H9 (cell line): ENCODE data around the gene DPF3. TPM values are rescaled to one million over a fixed set of nuclear protein-coding genes. Genes with fewer than 3 reads are reported as not detected.

ENCODE experiments used
- DNase-seq: peaks from one replicate; pipeline ENCODE4 v3.0.0-alpha.2; 2017
- H2AFZ ChIP-seq: one replicate; pipeline ENCODE4 v1.6.1; 2013; ENCODE audit warnings: mild to moderate bottlenecking, low read length, control low read depth, moderate library complexity
- H2AK5ac ChIP-seq: 2 replicates; pipeline ENCODE4 v1.6.1; 2013; ENCODE audit warnings: low read length, control low read depth, mixed read lengths; ENCODE audit not compliant: insufficient read length
- H2BK120ac ChIP-seq: one replicate; pipeline ENCODE4 v1.6.1; 2013; ENCODE audit warnings: low read depth, mild to moderate bottlenecking, low read length, control low read depth, inconsistent platforms; ENCODE audit not compliant: poor library complexity, severe bottlenecking
- H2BK12ac ChIP-seq: 2 replicates; pipeline ENCODE4 v1.6.1; 2013; ENCODE audit warnings: low read length, control low read depth, mixed read lengths, low read depth; ENCODE audit not compliant: insufficient read length
- H2BK15ac ChIP-seq: 2 replicates; pipeline ENCODE4 v1.6.1; 2013; ENCODE audit warnings: low read depth, low read length, control low read depth
- H2BK20ac ChIP-seq: one replicate; pipeline ENCODE4 v1.6.1; 2013; ENCODE audit warnings: low read depth, mild to moderate bottlenecking, low read length, control low read depth, inconsistent platforms; ENCODE audit not compliant: poor library complexity, severe bottlenecking
- H2BK5ac ChIP-seq: 2 replicates; pipeline ENCODE4 v1.6.1; 2013; ENCODE audit warnings: low read length, control low read depth, mixed read lengths; ENCODE audit not compliant: insufficient read length
- H3K14ac ChIP-seq: 2 replicates; pipeline ENCODE4 v1.6.1; 2013; ENCODE audit warnings: low read length, control low read depth; ENCODE audit not compliant: insufficient read depth
- H3K18ac ChIP-seq: 2 replicates; pipeline ENCODE4 v1.6.1; 2013; ENCODE audit warnings: low read depth, mild to moderate bottlenecking, mixed read lengths, low read length, control low read depth; ENCODE audit not compliant: insufficient read length
- H3K23ac ChIP-seq: 2 replicates; pipeline ENCODE4 v1.6.1; 2013; ENCODE audit warnings: low read length, control low read depth, mixed read lengths, low read depth; ENCODE audit not compliant: insufficient read length
- H3K23me2 ChIP-seq: 2 replicates; pipeline ENCODE4 v1.6.1; 2013; ENCODE audit warnings: low read depth, mild to moderate bottlenecking, mixed read lengths, low read length, control low read depth; ENCODE audit not compliant: insufficient read length, poor library complexity, severe bottlenecking
- H3K27ac ChIP-seq: 2 replicates; pipeline ENCODE4 v1.5.1; 2013; ENCODE audit warnings: low read length, control low read depth, mixed read lengths, low read depth; ENCODE audit not compliant: insufficient read length
- H3K27me3 ChIP-seq: 2 replicates; pipeline ENCODE4 v1.6.1; 2013; ENCODE audit warnings: low read length, control low read depth, inconsistent platforms; ENCODE audit not compliant: insufficient read depth
- H3K4ac ChIP-seq: 2 replicates; pipeline ENCODE4 v1.6.1; 2013; ENCODE audit warnings: low read depth, mild to moderate bottlenecking, control low read depth, inconsistent platforms, low read length, moderate library complexity
- H3K4me1 ChIP-seq: 2 replicates; pipeline ENCODE4 v1.6.1; 2013; ENCODE audit warnings: low read length, control low read depth, inconsistent platforms; ENCODE audit not compliant: insufficient read depth
- H3K4me2 ChIP-seq: 2 replicates; pipeline ENCODE4 v1.6.1; 2013; ENCODE audit warnings: low read length, control low read depth, mixed read lengths; ENCODE audit not compliant: insufficient read length, insufficient read depth
- H3K56ac ChIP-seq: 2 replicates; pipeline ENCODE4 v1.6.1; 2013; ENCODE audit warnings: low read depth, mild to moderate bottlenecking, mixed read lengths, low read length, control low read depth; ENCODE audit not compliant: insufficient read length
- H3K79me1 ChIP-seq: 2 replicates; pipeline ENCODE4 v1.6.1; 2013; ENCODE audit warnings: low read depth, mild to moderate bottlenecking, moderate library complexity, low read length, control low read depth, inconsistent platforms; ENCODE audit not compliant: insufficient read depth, poor library complexity, severe bottlenecking
- H3K79me2 ChIP-seq: 2 replicates; pipeline ENCODE4 v1.6.1; 2013; ENCODE audit warnings: low read length, control low read depth, inconsistent platforms; ENCODE audit not compliant: insufficient read depth
- H3K9ac ChIP-seq: 2 replicates; pipeline ENCODE4 v1.6.1; 2013; ENCODE audit warnings: low read length, control low read depth, mixed read lengths; ENCODE audit not compliant: insufficient read length; ENCODE audit errors: extremely low read depth
- H3K9me3 ChIP-seq: one replicate; pipeline ENCODE4 v1.6.1; 2013; ENCODE audit warnings: low read depth, low read length, inconsistent platforms; ENCODE audit not compliant: control insufficient read depth
- H3T11ph ChIP-seq: one replicate; pipeline ENCODE4 v1.6.1; 2013; ENCODE audit warnings: mild to moderate bottlenecking, low read length, control low read depth, inconsistent platforms
- H4K20me1 ChIP-seq: one replicate; pipeline ENCODE4 v1.6.1; 2013; ENCODE audit not compliant: control insufficient read depth, insufficient read length, insufficient read depth
- H4K5ac ChIP-seq: 2 replicates; pipeline ENCODE4 v1.6.1; 2013; ENCODE audit warnings: low read depth, mild to moderate bottlenecking, mixed read lengths, low read length, control low read depth; ENCODE audit not compliant: insufficient read length
- H4K8ac ChIP-seq: replicated peaks from 2 replicates; pipeline ENCODE4 v1.6.1; 2013; ENCODE audit warnings: low read length, control low read depth, mixed read lengths, low read depth; ENCODE audit not compliant: insufficient read length
- H4K91ac ChIP-seq: 2 replicates; pipeline ENCODE4 v1.6.1; 2013; ENCODE audit warnings: low read depth, mild to moderate bottlenecking, moderate library complexity, mixed read lengths, low read length, control low read depth; ENCODE audit not compliant: insufficient read length
- H3K27ac Mint-ChIP-seq, 3 experiments: 2 replicates in 2 of 3; 3 replicates in 1 of 3; pipeline ENCODE4 v1.8.0; 2020 to 2021; ENCODE audit warnings: mixed read lengths in 3 of 3, mild to moderate bottlenecking in 1 of 3, moderate library complexity in 1 of 3
- H3K27me3 Mint-ChIP-seq: 2 replicates; pipeline ENCODE4 v1.8.0; 2021; ENCODE audit warnings: low read depth, mild to moderate bottlenecking, moderate library complexity, mixed read lengths
- H3K36me3 Mint-ChIP-seq, 3 experiments: 2 replicates in 2 of 3; 3 replicates in 1 of 3; pipeline ENCODE4 v1.8.0; 2020 to 2021; ENCODE audit warnings: low read depth in 3 of 3, mixed read lengths in 3 of 3; ENCODE audit not compliant: insufficient read depth in 1 of 3
- H3K4me1 Mint-ChIP-seq, 2 experiments: 2 replicates each; pipeline ENCODE4 v1.8.0; 2020; ENCODE audit warnings: mixed read lengths in 2 of 2
- H3K4me3 Mint-ChIP-seq, 2 experiments: 2 replicates in 1 of 2; 3 replicates in 1 of 2; pipeline ENCODE4 v1.8.0; 2020 to 2021; ENCODE audit warnings: mild to moderate bottlenecking in 2 of 2, mixed read lengths in 2 of 2, moderate library complexity in 1 of 2
- H3K9me3 Mint-ChIP-seq, 2 experiments: 2 replicates in 1 of 2; 3 replicates in 1 of 2; pipeline ENCODE4 v1.8.0; 2020; ENCODE audit warnings: mild to moderate bottlenecking in 2 of 2, mixed read lengths in 2 of 2, moderate library complexity in 1 of 2
- CTCF ChIP-seq: fragments of 200-600 bp; sonication (generic); conservative IDR thresholded peaks from 3 replicates; pipeline ENCODE4 v1.8.0; 2021; ENCODE audit warnings: antibody characterized with exemption, mild to moderate bottlenecking
- WGBS: extraction: QIAGEN DNeasy Blood & Tissue Kit; methylation state at CpG from one replicate; pipeline ENCODE4 v1.1.7; 2013; ENCODE audit warnings: missing lambda C conversion rate, low lambda C conversion rate, mixed read lengths; ENCODE audit not compliant: insufficient read length; ENCODE audit errors: extremely low coverage; 5-methylcytosine and 5-hydroxymethylcytosine counted together
- total RNA-seq: library from RNA; stranded (reverse); gene quantifications from 2 replicates; pipeline ENCODE4 v1.2.1, GENCODE V29; 2021

DPF3 gene
- total RNA-seq, 1 experiment from 2014 or later, result not detected

GRCh38 chr14:72815430-72815829 lies 78.5 kb downstream of the DPF3 start:
- Histone ChIP-seq H4K5ac (no peak overlapping the region), H2AK5ac (no peak overlapping the region), H4K8ac (no peak overlapping the region), H3K9me3 (no peaks in the 10 kb centered on the region), H3K79me2 (no peaks in the 10 kb centered on the region), H3K4ac (no peak overlapping the region), H3K27me3 (no peaks in the 10 kb centered on the region; the same call in 1 of the 2 replicates), H3K23me2 (no peaks in the 10 kb centered on the region), H2BK20ac (no peak overlapping the region), H4K91ac (no peak overlapping the region), H3K9ac (no peak overlapping the region), H3K4me2 (no peak overlapping the region), H2BK15ac (no peak overlapping the region), H3T11ph (no peak overlapping the region), H3K18ac (no peak overlapping the region), H3K27ac (no peak overlapping the region), H3K4me1 (no peaks in the 10 kb centered on the region), H3K23ac (no peak overlapping the region), H2BK12ac (no peak overlapping the region), H4K20me1 (no peaks in the 10 kb centered on the region), H3K14ac (no peak overlapping the region), H2AFZ (no peak overlapping the region), H3K56ac (no peak overlapping the region), H2BK120ac (no peak overlapping the region), H2BK5ac (no peak overlapping the region), H3K79me1 (no peaks in the 10 kb centered on the region)
- Mint-ChIP-seq H3K4me1 (peaks cover 6 to 14% of the 10 kb centered on the region in 2 experiments), H3K9me3 (peaks cover 6 to 11% of the 10 kb centered on the region in 2 experiments), H3K27me3 (peaks cover 12% of the 10 kb centered on the region), H3K4me3 (no peak overlapping the region), H3K27ac (no peak overlapping the region), H3K36me3 (peaks cover 0 to 7% (median 0%) of the 10 kb centered on the region in 3 experiments; a peak in 4 of 7 replicates)
- TF ChIP-seq CTCF, result no peak
- DNase-seq, result no peak
- WGBS, result no CpG with 5 or more reads among the region's 4 CpGs
